Testis (tissue), 2 donors: ENCODE results near the gene EXOC2.

Source experiments
- CTCF ChIP-seq, 3 experiments: fragments of 450-650 bp in 2 of 3; fragments of 200-600 bp in 1 of 3; sonication (generic) in 1 of 3; IDR thresholded peaks; one replicate each; pipeline ENCODE4 v1.5.1; 2016 to 2019; ENCODE audit warnings: antibody characterized with exemption in 3 of 3, mild to moderate bottlenecking in 2 of 3, moderate library complexity in 1 of 3
- POLR2A ChIP-seq: fragments of 450-650 bp; IDR thresholded peaks from one replicate; pipeline ENCODE4 v1.6.1; 2017; ENCODE audit warnings: antibody characterized with exemption, mild to moderate bottlenecking, moderate library complexity

GRCh38 chr6:706146-706545, 13.2 kb upstream of the EXOC2 start:
- no peak for TF ChIP-seq CTCF (IDR thresholded peaks at IDR 0.05)
- no peak for TF ChIP-seq POLR2A
